PC-3 (cell line): ENCODE measurements around the gene FANCG. TPM values are rescaled to one million over a fixed set of nuclear protein-coding genes. Genes with fewer than 3 reads are reported as not detected.

Experiments used
- ATAC-seq: fragments of 200-7000 bp; cut with Tn5 transposase; 2 replicates; pipeline ENCODE4 v1.9.1; 2020; ENCODE audit warnings: mild to moderate bottlenecking, moderate library complexity
- BruUV-seq: library from RNA; stranded (reverse); fragments of 400-500 nt; replicated peaks from 2 replicates; lab custom pipeline; 2021; lab: Mats Ljungman, UMichigan
- CTCF ChIA-PET: fragments of 300-600 bp; sonication (Branson Sonifier 250); formaldehyde crosslinking; loops from one replicate; lab custom pipeline; 2022; ENCODE audit warnings: antibody characterized with exemption; lab: Charles Lee
- POLR2A ChIA-PET: fragments of 300-600 bp; sonication (Branson Sonifier 250); formaldehyde crosslinking; loops from one replicate; lab custom pipeline; 2022; ENCODE audit warnings: antibody characterized with exemption; ENCODE audit not compliant: unreplicated experiment; lab: Charles Lee
- DNase-seq: peaks from one replicate; pipeline ENCODE4 v3.0.0-alpha.2; 2015
- H2AFZ ChIP-seq: fragments of 300-600 bp; sonication (generic); 2 replicates; pipeline ENCODE4 v1.6.0; 2016; ENCODE audit warnings: antibody characterized with exemption, low read length
- H3F3A ChIP-seq: fragments of 300-600 bp; sonication (generic); one replicate; pipeline ENCODE4 v1.6.0; 2017; ENCODE audit warnings: antibody characterized with exemption, low read length, control low read depth, mild to moderate bottlenecking; ENCODE audit not compliant: unreplicated experiment
- H3K27ac ChIP-seq: fragments of 300-600 bp; sonication (generic); 2 replicates; pipeline ENCODE4 v1.5.1; 2016; ENCODE audit warnings: mild to moderate bottlenecking, low read length
- H3K27me3 ChIP-seq: fragments of 300-600 bp; sonication (generic); 2 replicates; pipeline ENCODE4 v1.6.1; 2016; ENCODE audit warnings: low read length, mixed read lengths
- H3K36me3 ChIP-seq: fragments of 300-600 bp; sonication (generic); 2 replicates; pipeline ENCODE4 v1.6.1; 2016; ENCODE audit warnings: low read depth, mixed run types, low read length, mixed read lengths
- H3K4me1 ChIP-seq: fragments of 300-600 bp; sonication (generic); 2 replicates; pipeline ENCODE4 v1.5.1; 2016; ENCODE audit warnings: low read length; ENCODE audit not compliant: insufficient read depth
- H3K4me2 ChIP-seq: fragments of 300-600 bp; sonication (generic); 2 replicates; pipeline ENCODE4 v1.6.0; 2016; ENCODE audit warnings: low read length
- H3K4me3 ChIP-seq: fragments of 300-600 bp; sonication (generic); 2 replicates; pipeline ENCODE4 v1.5.1; 2016; ENCODE audit warnings: mild to moderate bottlenecking, low read length, mixed read lengths
- H3K79me2 ChIP-seq: fragments of 300-600 bp; sonication (generic); 2 replicates; pipeline ENCODE4 v1.6.1; 2017; ENCODE audit warnings: low read length, mixed read lengths
- H3K9ac ChIP-seq: fragments of 300-600 bp; sonication (generic); 2 replicates; pipeline ENCODE4 v1.6.0; 2016; ENCODE audit warnings: mild to moderate bottlenecking, low read length
- H3K9me2 ChIP-seq: fragments of 300-600 bp; sonication (generic); replicated peaks from 2 replicates; pipeline ENCODE4 v1.6.1; 2016; ENCODE audit warnings: mixed run types, low read length, mixed read lengths
- H3K9me3 ChIP-seq: fragments of 300-600 bp; sonication (generic); 2 replicates; pipeline ENCODE4 v1.6.1; 2016; ENCODE audit warnings: low read length, mixed read lengths
- H4K20me1 ChIP-seq: fragments of 300-600 bp; sonication (generic); 2 replicates; pipeline ENCODE4 v1.6.1; 2016; ENCODE audit warnings: low read length, mixed read lengths
- EZH2 ChIP-seq: fragments of 300-600 bp; sonication (generic); IDR thresholded peaks from one replicate; pipeline ENCODE4 v1.6.1; 2017; ENCODE audit warnings: antibody characterized with exemption, mild to moderate bottlenecking, low read length; ENCODE audit not compliant: unreplicated experiment
- EZH2phosphoT487 ChIP-seq: fragments of 300-600 bp; sonication (generic); IDR thresholded peaks from 2 replicates; pipeline ENCODE4 v1.6.1; 2018; ENCODE audit warnings: mild to moderate bottlenecking, antibody characterized with exemption, low read length, borderline replicate concordance
- intact Hi-C: fragments of 100-400 bp; cut with micrococcal nuclease; formaldehyde crosslinking; loops from 2 replicates; pipeline ENCODE4 v1.9.0; 2023
- total RNA-seq: library from RNA; depleted of rRNA; stranded (reverse); fragments of >200 nt; gene quantifications from 2 replicates; pipeline ENCODE4 v1.2.3, GENCODE V29; 2014
- TF ChIP-seq, protein P1 (sequence below): fragments of 300-600 bp; sonication (generic); conservative IDR thresholded peaks from 2 replicates; pipeline ENCODE4 v1.5.1; 2017; ENCODE audit warnings: antibody characterized with exemption, low read depth, mild to moderate bottlenecking, low read length

FANCG gene
- total RNA-seq, 1 experiment from 2014 or later = 32.6 TPM

DNA sequence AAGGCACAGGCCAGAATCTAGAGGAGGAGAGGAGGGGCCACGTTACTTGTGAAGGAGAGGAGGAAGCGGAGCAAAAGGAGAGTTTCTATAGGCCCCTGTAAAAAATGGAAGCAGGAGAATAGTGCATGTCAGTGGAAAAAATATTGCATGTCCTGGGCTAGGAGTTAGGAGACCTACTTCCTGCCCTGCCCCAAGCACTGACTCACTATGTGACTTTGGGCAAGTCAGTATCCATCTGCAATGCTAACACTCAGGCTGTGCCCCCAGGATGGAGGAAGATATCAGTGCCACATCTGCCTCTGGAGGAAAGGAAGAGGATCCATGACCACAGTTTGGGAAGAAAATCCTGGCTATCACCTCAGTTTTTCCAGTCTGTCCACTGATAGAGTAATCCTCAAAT, 9.7 kb upstream of the FANCG start:
- 0 out of 2 replicates have a peak, but pooled peaks cover 3% of the 10 kb centered on the region for H3K4me1 ChIP-seq
- no peak overlapping the region for H2AFZ ChIP-seq
- ChIA-PET CTCF (no interaction called here), POLR2A (no interaction called here)
- H3K27me3 ChIP-seq = no peaks in the 10 kb centered on the region
- H3K4me2 ChIP-seq = no peak overlapping the region
- TF ChIP-seq EZH2phosphoT487 (no peak), EZH2 (no peak)
- TF ChIP-seq, protein P1, sequence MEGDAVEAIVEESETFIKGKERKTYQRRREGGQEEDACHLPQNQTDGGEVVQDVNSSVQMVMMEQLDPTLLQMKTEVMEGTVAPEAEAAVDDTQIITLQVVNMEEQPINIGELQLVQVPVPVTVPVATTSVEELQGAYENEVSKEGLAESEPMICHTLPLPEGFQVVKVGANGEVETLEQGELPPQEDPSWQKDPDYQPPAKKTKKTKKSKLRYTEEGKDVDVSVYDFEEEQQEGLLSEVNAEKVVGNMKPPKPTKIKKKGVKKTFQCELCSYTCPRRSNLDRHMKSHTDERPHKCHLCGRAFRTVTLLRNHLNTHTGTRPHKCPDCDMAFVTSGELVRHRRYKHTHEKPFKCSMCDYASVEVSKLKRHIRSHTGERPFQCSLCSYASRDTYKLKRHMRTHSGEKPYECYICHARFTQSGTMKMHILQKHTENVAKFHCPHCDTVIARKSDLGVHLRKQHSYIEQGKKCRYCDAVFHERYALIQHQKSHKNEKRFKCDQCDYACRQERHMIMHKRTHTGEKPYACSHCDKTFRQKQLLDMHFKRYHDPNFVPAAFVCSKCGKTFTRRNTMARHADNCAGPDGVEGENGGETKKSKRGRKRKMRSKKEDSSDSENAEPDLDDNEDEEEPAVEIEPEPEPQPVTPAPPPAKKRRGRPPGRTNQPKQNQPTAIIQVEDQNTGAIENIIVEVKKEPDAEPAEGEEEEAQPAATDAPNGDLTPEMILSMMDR = no peak
- intact Hi-C loops = no loop called here
- no peaks in the 10 kb centered on the region for H3K9me3 ChIP-seq
- ATAC-seq (peak; percentile 53; the same call in 1 of the 2 replicates), DNase-seq (no peak)
- H3K4me3 ChIP-seq = no peak overlapping the region
- H4K20me1 ChIP-seq = no peaks in the 10 kb centered on the region
- no peak overlapping the region for H3K27ac ChIP-seq
- no peaks in the 10 kb centered on the region for H3K79me2 ChIP-seq
- no peak overlapping the region for H3K9ac ChIP-seq
- peaks cover 4% of the 10 kb centered on the region; the same call in 1 of the 2 replicates for H3K36me3 ChIP-seq
- H3F3A ChIP-seq = no peaks in the 10 kb centered on the region
- no peaks in the 10 kb centered on the region for H3K9me2 ChIP-seq
- BruUV-seq = no TSS peak

DNA sequence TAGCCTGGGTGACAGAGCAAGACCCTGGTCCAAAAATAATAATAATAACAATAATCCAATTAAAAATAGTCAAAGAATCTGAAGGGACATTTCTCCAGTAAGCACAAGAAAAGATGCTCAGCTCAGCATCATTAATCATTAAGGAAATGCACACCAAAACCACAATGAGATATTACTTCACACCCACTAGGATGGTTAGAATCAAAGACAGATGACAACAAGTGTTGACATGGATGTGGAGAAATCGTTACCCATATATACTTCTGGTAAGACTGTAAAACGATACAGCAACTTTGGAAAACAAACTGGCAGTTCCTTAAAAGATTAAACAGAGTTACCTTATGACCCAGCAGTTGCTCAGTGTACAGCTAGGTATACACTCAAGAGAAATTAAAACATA, 5.3 kb upstream of the FANCG start:
- H3K4me3 ChIP-seq = no peak overlapping the region
- intact Hi-C loops = no loop called here
- ATAC-seq (no peak), DNase-seq (no peak)
- 0 out of 2 replicates have a peak, but pooled peaks cover 7% of the 10 kb centered on the region for H3K4me1 ChIP-seq
- no peak overlapping the region for H3K9ac ChIP-seq
- no peak overlapping the region for H3K4me2 ChIP-seq
- no peaks in the 10 kb centered on the region for H3K36me3 ChIP-seq
- CTCF ChIA-PET = no interaction called here
- H3K79me2 ChIP-seq = no peaks in the 10 kb centered on the region
- no peak overlapping the region for H3K27ac ChIP-seq
- H3K9me2 ChIP-seq = no peaks in the 10 kb centered on the region
- no peaks in the 10 kb centered on the region for H3K9me3 ChIP-seq
- H3K27me3 ChIP-seq = no peaks in the 10 kb centered on the region
- TF ChIP-seq, protein P1 = no peak
- TF ChIP-seq EZH2 (no peak), EZH2phosphoT487 (no peak)
- no peak overlapping the region for H2AFZ ChIP-seq
- BruUV-seq = no TSS peak
- POLR2A ChIA-PET = no interaction called here
- no peaks in the 10 kb centered on the region for H4K20me1 ChIP-seq
- H3F3A ChIP-seq = no peaks in the 10 kb centered on the region

DNA sequence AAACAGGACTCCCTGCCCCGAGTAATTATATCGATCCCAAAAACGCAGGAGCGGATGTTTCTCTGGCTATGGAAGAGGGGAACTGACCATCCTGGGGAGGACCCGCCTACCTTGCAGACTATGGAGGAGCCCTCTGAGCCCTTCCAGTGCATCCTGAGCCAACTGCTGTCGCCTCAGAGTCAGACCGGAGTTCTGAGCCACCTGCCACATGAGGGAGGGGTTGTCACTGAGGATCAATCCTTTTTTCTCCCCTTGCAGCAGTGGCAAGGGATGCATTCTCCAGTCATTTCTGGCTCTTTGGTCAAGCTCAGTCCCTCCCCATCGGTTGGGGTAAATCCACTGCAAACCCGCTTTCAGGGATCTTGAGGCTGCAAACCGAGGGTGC, 709 bp downstream of the FANCG start:
- ATAC-seq (peak; percentile 19), DNase-seq (no peak)
- CTCF ChIA-PET = no interaction called here

More for the DNA sequence above, 709 bp downstream of the FANCG start:
- peak overlapping the region; percentile 83; the same call in 1 of the 2 replicates for H3K27ac ChIP-seq
- H3K27me3 ChIP-seq = no peaks in the 10 kb centered on the region
- peak overlapping the region; percentile 91 for H3K4me3 ChIP-seq
- H3K36me3 ChIP-seq = no peaks in the 10 kb centered on the region
- no peaks in the 10 kb centered on the region for H4K20me1 ChIP-seq
- peak overlapping the region; percentile 87 for H2AFZ ChIP-seq
- TF ChIP-seq EZH2phosphoT487 (no peak), EZH2 (no peak)
- TF ChIP-seq, protein P1 = no peak
- peak overlapping the region; percentile 98 for H3K4me2 ChIP-seq
- H3K9me3 ChIP-seq = no peaks in the 10 kb centered on the region
- H3F3A ChIP-seq = no peaks in the 10 kb centered on the region
- H3K9ac ChIP-seq = peak overlapping the region; percentile 92
- H3K9me2 ChIP-seq = no peaks in the 10 kb centered on the region
- H3K79me2 ChIP-seq = peaks cover 29% of the 10 kb centered on the region
- POLR2A ChIA-PET = interaction anchor here (0.6 kb wide), 1 partner anchor 684 kb away, joined by 3 read pairs; no protein-coding TSS in a partner anchor
- TSS peak; percentile 45 for BruUV-seq
- H3K4me1 ChIP-seq = 0 out of 2 replicates have a peak, but pooled peaks cover 8% of the 10 kb centered on the region
- intact Hi-C loops = no loop called here
